ENCODE results near the gene SYT7.
"Not testable (repeated sequence)": the region's sequence is repeated elsewhere in the genome, so short reads cannot be mapped to it uniquely, and the experiment has no call there.

DNA sequence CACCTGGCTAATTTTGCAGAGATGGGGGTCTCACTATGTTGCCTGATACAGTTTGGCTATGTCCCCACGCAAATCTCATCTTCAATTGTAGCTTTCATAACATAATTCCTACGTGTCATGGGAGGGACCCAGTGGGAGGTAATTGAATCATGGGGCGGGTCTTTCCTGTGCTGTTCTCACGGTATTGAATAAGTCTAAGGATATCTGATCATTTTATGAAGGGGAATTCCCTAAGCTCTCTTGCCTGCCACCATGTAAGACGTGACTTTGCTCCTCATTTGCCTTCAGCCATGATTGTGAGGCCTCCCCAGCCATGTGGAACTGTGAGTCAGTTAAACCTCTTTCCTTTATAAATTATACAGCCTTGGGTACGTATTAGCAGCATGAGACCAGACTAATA lies 113.3 kb downstream of the SYT7 start:
- TF ChIP-seq, protein P1, sequence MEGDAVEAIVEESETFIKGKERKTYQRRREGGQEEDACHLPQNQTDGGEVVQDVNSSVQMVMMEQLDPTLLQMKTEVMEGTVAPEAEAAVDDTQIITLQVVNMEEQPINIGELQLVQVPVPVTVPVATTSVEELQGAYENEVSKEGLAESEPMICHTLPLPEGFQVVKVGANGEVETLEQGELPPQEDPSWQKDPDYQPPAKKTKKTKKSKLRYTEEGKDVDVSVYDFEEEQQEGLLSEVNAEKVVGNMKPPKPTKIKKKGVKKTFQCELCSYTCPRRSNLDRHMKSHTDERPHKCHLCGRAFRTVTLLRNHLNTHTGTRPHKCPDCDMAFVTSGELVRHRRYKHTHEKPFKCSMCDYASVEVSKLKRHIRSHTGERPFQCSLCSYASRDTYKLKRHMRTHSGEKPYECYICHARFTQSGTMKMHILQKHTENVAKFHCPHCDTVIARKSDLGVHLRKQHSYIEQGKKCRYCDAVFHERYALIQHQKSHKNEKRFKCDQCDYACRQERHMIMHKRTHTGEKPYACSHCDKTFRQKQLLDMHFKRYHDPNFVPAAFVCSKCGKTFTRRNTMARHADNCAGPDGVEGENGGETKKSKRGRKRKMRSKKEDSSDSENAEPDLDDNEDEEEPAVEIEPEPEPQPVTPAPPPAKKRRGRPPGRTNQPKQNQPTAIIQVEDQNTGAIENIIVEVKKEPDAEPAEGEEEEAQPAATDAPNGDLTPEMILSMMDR (optimal IDR thresholded peaks at IDR 0.05 in 1 of 3, IDR thresholded peaks at IDR 0.05 in 1 of 3, conservative IDR thresholded peaks at IDR 0.05 in 1 of 3; ENCODE audit: extremely low read depth in 1 of 3, insufficient read depth in 2 of 3, low read length in 3 of 3), result not testable (repeated sequence)
- not testable (repeated sequence) for TF ChIP-seq EZH2 (IDR thresholded peaks at IDR 0.05; ENCODE audit: low read length)
